NCI-H526 treated with DMSO at 0.1 percent for 48 hours (cell line): Measurements from ENCODE around the gene LTC4S.

Experiments used
- DNase-seq: peaks from one replicate; lab custom pipeline; 2025; lab: John Stamatoyannopoulos, UW

LTC4S gene

GRCh38 chr5:179812135-179812825, 18.5 kb downstream of the LTC4S start:
- no peak for DNase-seq

- no peak for DNase-seq
Measured at GRCh38 chr5:179812997-179813607, 19.3 kb downstream of the LTC4S start.

GRCh38 chr5:179814090-179814489, 20.3 kb downstream of the LTC4S start:
- DNase-seq = no peak

- no peak for DNase-seq
Measured at GRCh38 chr5:179815491-179816249, 21.9 kb downstream of the LTC4S start.

GRCh38 chr5:179816401-179816795, 22.6 kb downstream of the LTC4S start:
- no peak for DNase-seq

- no peak for DNase-seq
Measured at GRCh38 chr5:179816796-179817469, 23.1 kb downstream of the LTC4S start.

- no peak for DNase-seq
Measured at GRCh38 chr5:179817470-179817840, 23.7 kb downstream of the LTC4S start.

GRCh38 chr5:179817890-179818745, 24.3 kb downstream of the LTC4S start:
- no peak for DNase-seq

GRCh38 chr5:179818746-179819295, 25.0 kb downstream of the LTC4S start:
- DNase-seq = peak; percentile 13

GRCh38 chr5:179819296-179820126, 25.7 kb downstream of the LTC4S start:
- DNase-seq = no peak

- DNase-seq = no peak
Measured at GRCh38 chr5:179820127-179820482, 26.3 kb downstream of the LTC4S start.

GRCh38 chr5:179820483-179821297, 26.9 kb downstream of the LTC4S start, which contains the start of gene SQSTM1:
SQSTM1 (plus strand) TSS chr5:179820905; CDS start chr5:179820937, 32 bp downstream.
- peak; percentile 20 for DNase-seq

- peak; percentile 41 for DNase-seq
Measured at GRCh38 chr5:179821298-179822058, 27.7 kb downstream of the LTC4S start.

GRCh38 chr5:179822059-179822432, 28.3 kb downstream of the LTC4S start:
- no peak for DNase-seq

- no peak for DNase-seq
Measured at GRCh38 chr5:179822444-179822990, 28.7 kb downstream of the LTC4S start.

GRCh38 chr5:179823937-179824744, 30.4 kb downstream of the LTC4S start:
- no peak for DNase-seq

GRCh38 chr5:179824745-179825112, 30.9 kb downstream of the LTC4S start:
- DNase-seq = no peak
